ENCODE measurements around the gene OPCML. TPM values are rescaled to one million over a fixed set of nuclear protein-coding genes. Genes with fewer than 3 reads are reported as not detected.

OPCML gene
- total RNA-seq, 1 experiment from 2014 or later, result not detected

- DNase-seq, result no peak
- no peak overlapping the region for H3K4me3 ChIP-seq (ENCODE audit: low read depth, low read length)
- H3K27me3 ChIP-seq (replicated peaks; ENCODE audit: control insufficient read depth, insufficient read depth, low read length), result no peaks in the 10 kb centered on the region
- no peaks in the 10 kb centered on the region for H3K4me1 Mint-ChIP-seq (ENCODE audit: low read depth, unreplicated experiment)
- POLR2A ChIA-PET, result no interaction called here
- no peaks in the 10 kb centered on the region for H3K9me3 Mint-ChIP-seq (ENCODE audit: unreplicated experiment)
- H3K9me3 ChIP-seq, result no peaks in the 10 kb centered on the region
- H3K4me1 ChIP-seq, result no peaks in the 10 kb centered on the region
- no peaks in the 10 kb centered on the region for H3K36me3 ChIP-seq (ENCODE audit: control insufficient read depth, insufficient read depth, low read length)
- no peak overlapping the region for H3K4me3 Mint-ChIP-seq (ENCODE audit: unreplicated experiment)
- no peak for TF ChIP-seq CTCF (IDR thresholded peaks at IDR 0.05; ENCODE audit: insufficient read depth in 1 of 2, low read depth in 1 of 2, low read length in 1 of 2, severe bottlenecking in 1 of 2, unreplicated experiment in 1 of 2)
- no TSS peak for BruUV-seq (replicated peaks)
- intact Hi-C loops (cut with micrococcal nuclease; ENCODE audit: unreplicated experiment), result no loop called here
- CTCF ChIA-PET, result no interaction called here
- no peaks in the 10 kb centered on the region for H3K36me3 Mint-ChIP-seq (ENCODE audit: insufficient read depth, unreplicated experiment)
- peaks cover 2% of the 10 kb centered on the region for H3K27me3 Mint-ChIP-seq (ENCODE audit: insufficient read depth, unreplicated experiment)
- H3K27ac Mint-ChIP-seq (ENCODE audit: unreplicated experiment), result no peak overlapping the region
These were observed 788.7 kb downstream of the OPCML start for GRCh38 chr11:132743601-132744000.

- DNase-seq, result no peak
- no TSS peak for BruUV-seq (replicated peaks)
- H3K27me3 ChIP-seq (replicated peaks; ENCODE audit: control insufficient read depth, insufficient read depth, low read length), result no peaks in the 10 kb centered on the region
- ChIA-PET CTCF (no interaction called here), POLR2A (no interaction called here)
- Mint-ChIP-seq H3K36me3 (ENCODE audit: insufficient read depth, unreplicated experiment) (no peaks in the 10 kb centered on the region), H3K4me3 (ENCODE audit: unreplicated experiment) (no peak overlapping the region), H3K27ac (ENCODE audit: unreplicated experiment) (no peak overlapping the region), H3K27me3 (ENCODE audit: insufficient read depth, unreplicated experiment) (peaks cover 2% of the 10 kb centered on the region), H3K9me3 (ENCODE audit: unreplicated experiment) (no peaks in the 10 kb centered on the region), H3K4me1 (ENCODE audit: low read depth, unreplicated experiment) (no peaks in the 10 kb centered on the region)
- H3K4me3 ChIP-seq (ENCODE audit: low read depth, low read length), result no peak overlapping the region
- no peak for TF ChIP-seq CTCF (IDR thresholded peaks at IDR 0.05; ENCODE audit: insufficient read depth in 1 of 2, low read depth in 1 of 2, low read length in 1 of 2, severe bottlenecking in 1 of 2, unreplicated experiment in 1 of 2)
- no peaks in the 10 kb centered on the region for H3K36me3 ChIP-seq (ENCODE audit: control insufficient read depth, insufficient read depth, low read length)
- no peaks in the 10 kb centered on the region for H3K9me3 ChIP-seq
- intact Hi-C loops (cut with micrococcal nuclease; ENCODE audit: unreplicated experiment), result no loop called here
- H3K4me1 ChIP-seq, result no peaks in the 10 kb centered on the region
These were observed 789.4 kb downstream of the OPCML start for GRCh38 chr11:132742929-132743328.

- TF ChIP-seq CTCF (IDR thresholded peaks at IDR 0.05; ENCODE audit: insufficient read depth in 1 of 2, low read depth in 1 of 2, low read length in 1 of 2, severe bottlenecking in 1 of 2, unreplicated experiment in 1 of 2), result no peak
- no peaks in the 10 kb centered on the region for H3K9me3 ChIP-seq
- no peaks in the 10 kb centered on the region for H3K4me1 Mint-ChIP-seq (ENCODE audit: low read depth, unreplicated experiment)
- no peaks in the 10 kb centered on the region for H3K4me1 ChIP-seq
- H3K36me3 ChIP-seq (ENCODE audit: control insufficient read depth, insufficient read depth, low read length), result no peaks in the 10 kb centered on the region
- CTCF ChIA-PET, result no interaction called here
- no peak overlapping the region for H3K4me3 ChIP-seq (ENCODE audit: low read depth, low read length)
- H3K27me3 ChIP-seq (replicated peaks; ENCODE audit: control insufficient read depth, insufficient read depth, low read length), result no peaks in the 10 kb centered on the region
- no peaks in the 10 kb centered on the region for H3K27me3 Mint-ChIP-seq (ENCODE audit: insufficient read depth, unreplicated experiment)
- no peak for DNase-seq
- H3K36me3 Mint-ChIP-seq (ENCODE audit: insufficient read depth, unreplicated experiment), result no peaks in the 10 kb centered on the region
- POLR2A ChIA-PET, result no interaction called here
- intact Hi-C loops (cut with micrococcal nuclease; ENCODE audit: unreplicated experiment), result no loop called here
- H3K9me3 Mint-ChIP-seq (ENCODE audit: unreplicated experiment), result peaks cover under 1% of the 10 kb centered on the region
- no peak overlapping the region for H3K4me3 Mint-ChIP-seq (ENCODE audit: unreplicated experiment)
- no TSS peak for BruUV-seq (replicated peaks)
- no peak overlapping the region for H3K27ac Mint-ChIP-seq (ENCODE audit: unreplicated experiment)
These were observed 798.1 kb downstream of the OPCML start for GRCh38 chr11:132734217-132734616.
